WTC11 (cell line): Measurements from ENCODE around the gene LIPI. TPM values are rescaled to one million over a fixed set of nuclear protein-coding genes. Genes with fewer than 3 reads are reported as not detected.

Experiments
- CDX4 ChIP-seq: fragments of 250-450 bp; sonication (Bioruptor Pico); IDR thresholded peaks from 2 replicates; pipeline ENCODE4 v1.9.0; 2021; ENCODE audit warnings: moderate library complexity, mild to moderate bottlenecking, inconsistent platforms, borderline replicate concordance
- CREM ChIP-seq: sonication (generic); formaldehyde crosslinking; IDR thresholded peaks from 2 replicates; pipeline ENCODE4 v1.8.1; 2022; ENCODE audit warnings: mild to moderate bottlenecking, missing genetic modification reagents, moderate library complexity
- E2F5 ChIP-seq: sonication (generic); formaldehyde crosslinking; IDR thresholded peaks from 2 replicates; pipeline ENCODE4 v1.8.1; 2022; ENCODE audit warnings: mild to moderate bottlenecking, moderate library complexity, missing genetic modification reagents
- FOXJ3 ChIP-seq: sonication (generic); formaldehyde crosslinking; IDR thresholded peaks from 2 replicates; pipeline ENCODE4 v1.9.0; 2021; ENCODE audit warnings: missing genetic modification reagents, mild to moderate bottlenecking, borderline replicate concordance
- KAT7 ChIP-seq: sonication (generic); formaldehyde crosslinking; IDR thresholded peaks from 2 replicates; pipeline ENCODE4 v1.8.1; 2023; ENCODE audit warnings: missing genetic modification reagents, mild to moderate bottlenecking, borderline replicate concordance
- MLX ChIP-seq: sonication (generic); formaldehyde crosslinking; IDR thresholded peaks from 2 replicates; pipeline ENCODE4 v1.8.1; 2023; ENCODE audit warnings: mild to moderate bottlenecking, missing genetic modification reagents, moderate library complexity
- MXD4 ChIP-seq: fragments of 250-450 bp; sonication (Bioruptor Pico); IDR thresholded peaks from 2 replicates; pipeline ENCODE4 v1.8.0; 2021; ENCODE audit warnings: mild to moderate bottlenecking, moderate library complexity, borderline replicate concordance
- PRDM15 ChIP-seq: sonication (generic); formaldehyde crosslinking; IDR thresholded peaks from 2 replicates; pipeline ENCODE4 v1.8.0; 2022; ENCODE audit warnings: missing genetic modification reagents
- ZNF121 ChIP-seq: sonication (generic); formaldehyde crosslinking; IDR thresholded peaks from 2 replicates; pipeline ENCODE4 v1.8.0; 2023; ENCODE audit warnings: missing genetic modification reagents
- ZNF281 ChIP-seq: sonication (generic); formaldehyde crosslinking; IDR thresholded peaks from 2 replicates; pipeline ENCODE4 v1.8.0; 2023; ENCODE audit warnings: mild to moderate bottlenecking, missing genetic modification reagents
- ZNF423 ChIP-seq: fragments of 250-450 bp; sonication (Bioruptor Pico); IDR thresholded peaks from 2 replicates; pipeline ENCODE4 v2.1.2; 2022; ENCODE audit warnings: mild to moderate bottlenecking, moderate library complexity
- total RNA-seq: library from RNA; stranded (reverse); gene quantifications from 3 replicates; pipeline ENCODE4 v1.2.3, GENCODE V29; 2021
- TF ChIP-seq, protein P1 (sequence below): fragments of 200-600 bp; IDR thresholded peaks from 2 replicates; pipeline ENCODE4 v1.8.0; 2022; ENCODE audit warnings: antibody characterized with exemption
- TF ChIP-seq, protein P2 (sequence below): sonication (generic); formaldehyde crosslinking; IDR thresholded peaks from 2 replicates; pipeline ENCODE4 v1.8.1; 2022; ENCODE audit warnings: missing genetic modification reagents, borderline replicate concordance
- TF ChIP-seq, protein P3 (sequence below): sonication (generic); formaldehyde crosslinking; IDR thresholded peaks from 2 replicates; pipeline ENCODE4 v1.8.0; 2023; ENCODE audit warnings: missing genetic modification reagents
- TF ChIP-seq, protein P4 (sequence below): sonication (generic); formaldehyde crosslinking; IDR thresholded peaks from 2 replicates; pipeline ENCODE4 v1.8.1; 2023; ENCODE audit warnings: mild to moderate bottlenecking, moderate library complexity, missing genetic modification reagents
- TF ChIP-seq, protein P5 (sequence below): sonication (generic); formaldehyde crosslinking; IDR thresholded peaks from 2 replicates; pipeline ENCODE4 v1.8.0; 2022; ENCODE audit warnings: mild to moderate bottlenecking, missing genetic modification reagents

LIPI gene
- total RNA-seq, 1 experiment from 2014 or later = not detected

GRCh38 chr21:14121719-14122118 lies 89.0 kb downstream of the LIPI start (continued):
- TF ChIP-seq CREM (CRISPR knock-in tag) (no peak), PRDM15 (CRISPR knock-in tag) (no peak), ZNF281 (CRISPR knock-in tag) (no peak), FOXJ3 (CRISPR knock-in tag) (no peak), MXD4 (CRISPR knock-in tag) (no peak), KAT7 (no peak), CDX4 (CRISPR knock-in tag) (no peak), ZNF423 (no peak), MLX (CRISPR knock-in tag) (no peak), ZNF121 (CRISPR knock-in tag) (no peak), E2F5 (CRISPR knock-in tag) (no peak)
- TF ChIP-seq, protein P1, sequence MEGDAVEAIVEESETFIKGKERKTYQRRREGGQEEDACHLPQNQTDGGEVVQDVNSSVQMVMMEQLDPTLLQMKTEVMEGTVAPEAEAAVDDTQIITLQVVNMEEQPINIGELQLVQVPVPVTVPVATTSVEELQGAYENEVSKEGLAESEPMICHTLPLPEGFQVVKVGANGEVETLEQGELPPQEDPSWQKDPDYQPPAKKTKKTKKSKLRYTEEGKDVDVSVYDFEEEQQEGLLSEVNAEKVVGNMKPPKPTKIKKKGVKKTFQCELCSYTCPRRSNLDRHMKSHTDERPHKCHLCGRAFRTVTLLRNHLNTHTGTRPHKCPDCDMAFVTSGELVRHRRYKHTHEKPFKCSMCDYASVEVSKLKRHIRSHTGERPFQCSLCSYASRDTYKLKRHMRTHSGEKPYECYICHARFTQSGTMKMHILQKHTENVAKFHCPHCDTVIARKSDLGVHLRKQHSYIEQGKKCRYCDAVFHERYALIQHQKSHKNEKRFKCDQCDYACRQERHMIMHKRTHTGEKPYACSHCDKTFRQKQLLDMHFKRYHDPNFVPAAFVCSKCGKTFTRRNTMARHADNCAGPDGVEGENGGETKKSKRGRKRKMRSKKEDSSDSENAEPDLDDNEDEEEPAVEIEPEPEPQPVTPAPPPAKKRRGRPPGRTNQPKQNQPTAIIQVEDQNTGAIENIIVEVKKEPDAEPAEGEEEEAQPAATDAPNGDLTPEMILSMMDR = no peak
- TF ChIP-seq, protein P2, sequence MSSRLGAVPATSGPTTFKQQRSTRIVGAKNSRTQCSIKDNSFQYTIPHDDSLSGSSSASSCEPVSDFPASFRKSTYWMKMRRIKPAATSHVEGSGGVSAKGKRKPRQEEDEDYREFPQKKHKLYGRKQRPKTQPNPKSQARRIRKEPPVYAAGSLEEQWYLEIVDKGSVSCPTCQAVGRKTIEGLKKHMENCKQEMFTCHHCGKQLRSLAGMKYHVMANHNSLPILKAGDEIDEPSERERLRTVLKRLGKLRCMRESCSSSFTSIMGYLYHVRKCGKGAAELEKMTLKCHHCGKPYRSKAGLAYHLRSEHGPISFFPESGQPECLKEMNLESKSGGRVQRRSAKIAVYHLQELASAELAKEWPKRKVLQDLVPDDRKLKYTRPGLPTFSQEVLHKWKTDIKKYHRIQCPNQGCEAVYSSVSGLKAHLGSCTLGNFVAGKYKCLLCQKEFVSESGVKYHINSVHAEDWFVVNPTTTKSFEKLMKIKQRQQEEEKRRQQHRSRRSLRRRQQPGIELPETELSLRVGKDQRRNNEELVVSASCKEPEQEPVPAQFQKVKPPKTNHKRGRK (CRISPR knock-in tag) = no peak
- TF ChIP-seq, protein P3, sequence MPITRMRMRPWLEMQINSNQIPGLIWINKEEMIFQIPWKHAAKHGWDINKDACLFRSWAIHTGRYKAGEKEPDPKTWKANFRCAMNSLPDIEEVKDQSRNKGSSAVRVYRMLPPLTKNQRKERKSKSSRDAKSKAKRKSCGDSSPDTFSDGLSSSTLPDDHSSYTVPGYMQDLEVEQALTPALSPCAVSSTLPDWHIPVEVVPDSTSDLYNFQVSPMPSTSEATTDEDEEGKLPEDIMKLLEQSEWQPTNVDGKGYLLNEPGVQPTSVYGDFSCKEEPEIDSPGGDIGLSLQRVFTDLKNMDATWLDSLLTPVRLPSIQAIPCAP (CRISPR knock-in tag) = no peak
- TF ChIP-seq, protein P4, sequence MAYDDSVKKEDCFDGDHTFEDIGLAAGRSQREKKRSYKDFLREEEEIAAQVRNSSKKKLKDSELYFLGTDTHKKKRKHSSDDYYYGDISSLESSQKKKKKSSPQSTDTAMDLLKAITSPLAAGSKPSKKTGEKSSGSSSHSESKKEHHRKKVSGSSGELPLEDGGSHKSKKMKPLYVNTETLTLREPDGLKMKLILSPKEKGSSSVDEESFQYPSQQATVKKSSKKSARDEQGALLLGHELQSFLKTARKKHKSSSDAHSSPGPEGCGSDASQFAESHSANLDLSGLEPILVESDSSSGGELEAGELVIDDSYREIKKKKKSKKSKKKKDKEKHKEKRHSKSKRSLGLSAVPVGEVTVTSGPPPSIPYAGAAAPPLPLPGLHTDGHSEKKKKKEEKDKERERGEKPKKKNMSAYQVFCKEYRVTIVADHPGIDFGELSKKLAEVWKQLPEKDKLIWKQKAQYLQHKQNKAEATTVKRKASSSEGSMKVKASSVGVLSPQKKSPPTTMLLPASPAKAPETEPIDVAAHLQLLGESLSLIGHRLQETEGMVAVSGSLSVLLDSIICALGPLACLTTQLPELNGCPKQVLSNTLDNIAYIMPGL = no peak
- TF ChIP-seq, protein P5, sequence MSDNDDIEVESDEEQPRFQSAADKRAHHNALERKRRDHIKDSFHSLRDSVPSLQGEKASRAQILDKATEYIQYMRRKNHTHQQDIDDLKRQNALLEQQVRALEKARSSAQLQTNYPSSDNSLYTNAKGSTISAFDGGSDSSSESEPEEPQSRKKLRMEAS (CRISPR knock-in tag) = no peak
